GM12875 (cell line): ENCODE data around the gene MKNK2.

ENCODE experiments used
- H3K4me3 ChIP-seq: one replicate; pipeline ENCODE4 v1.5.1; 2011; ENCODE audit warnings: low read depth, low read length, control low read depth
- CTCF ChIP-seq: IDR thresholded peaks from 2 replicates; pipeline ENCODE4 v1.5.1; 2011; ENCODE audit warnings: low read depth, mild to moderate bottlenecking, control low read depth, inconsistent platforms, low read length, moderate library complexity, borderline replicate concordance; ENCODE audit not compliant: insufficient read depth

Gene MKNK2

GRCh38 chr19:2084993-2085720 is 34.1 kb upstream of the MKNK2 start:
- TF ChIP-seq CTCF = no peak
- peak overlapping the region; percentile 80 for H3K4me3 ChIP-seq

GRCh38 chr19:2083174-2083854 is 32.3 kb upstream of the MKNK2 start:
- H3K4me3 ChIP-seq = peak overlapping the region; percentile 80
- TF ChIP-seq CTCF = no peak

GRCh38 chr19:2081873-2082810 is 31.1 kb upstream of the MKNK2 start:
- no peak for TF ChIP-seq CTCF
- H3K4me3 ChIP-seq = peak overlapping the region; percentile 80

GRCh38 chr19:2080336-2080988 is 29.4 kb upstream of the MKNK2 start:
- TF ChIP-seq CTCF = no peak
- H3K4me3 ChIP-seq = peak overlapping the region; percentile 26

GRCh38 chr19:2079865-2080301 is 28.8 kb upstream of the MKNK2 start:
- no peak overlapping the region for H3K4me3 ChIP-seq

More at GRCh38 chr19:2079865-2080301, 28.8 kb upstream of the MKNK2 start:
- no peak for TF ChIP-seq CTCF
